IPS-NIHi7 (cell line): ENCODE measurements around the gene ARFGAP3.
A peak's percentile ranks its signal among the peaks of the same experiment; 100 is the strongest.

ENCODE experiments used
- DNase-seq: peaks from one replicate; pipeline ENCODE4 v3.0.0; 2012; ENCODE audit warnings: mixed read lengths; ENCODE audit errors: extremely low spot score

ARFGAP3 gene

DNA sequence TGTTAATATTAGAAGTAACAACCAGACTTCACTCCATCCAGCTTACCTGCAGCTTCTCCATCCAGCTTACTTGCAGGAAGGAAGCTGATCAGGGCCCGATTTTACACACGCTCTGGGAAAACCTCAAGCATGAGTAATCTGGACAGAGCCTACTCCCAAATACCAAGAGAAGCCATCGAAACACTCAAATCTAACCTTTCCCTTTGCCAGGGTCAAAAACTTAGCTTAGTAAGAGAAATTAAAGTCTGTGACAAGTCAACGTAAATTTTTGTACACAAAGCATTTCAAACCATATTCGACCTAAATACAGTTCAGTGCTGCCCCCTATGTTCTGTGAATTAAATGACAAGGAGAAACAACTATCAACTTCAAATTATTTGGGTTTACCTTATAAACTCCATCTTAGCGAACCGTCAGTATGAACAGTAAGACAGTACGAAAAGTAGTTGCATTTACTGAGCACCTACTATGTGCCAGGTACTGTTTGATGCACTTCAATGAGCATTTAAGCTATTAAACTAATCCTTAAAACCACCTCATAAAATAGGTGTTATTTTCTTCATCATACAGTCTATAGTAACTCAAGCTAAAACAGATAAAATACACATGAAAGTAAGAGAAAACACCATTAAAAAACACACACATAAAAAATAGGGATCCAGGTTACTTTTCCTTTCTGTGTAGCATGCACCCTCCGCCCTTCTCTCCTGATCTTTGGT lies 36.9 kb downstream of the ARFGAP3 start:
- no peak for DNase-seq

DNA sequence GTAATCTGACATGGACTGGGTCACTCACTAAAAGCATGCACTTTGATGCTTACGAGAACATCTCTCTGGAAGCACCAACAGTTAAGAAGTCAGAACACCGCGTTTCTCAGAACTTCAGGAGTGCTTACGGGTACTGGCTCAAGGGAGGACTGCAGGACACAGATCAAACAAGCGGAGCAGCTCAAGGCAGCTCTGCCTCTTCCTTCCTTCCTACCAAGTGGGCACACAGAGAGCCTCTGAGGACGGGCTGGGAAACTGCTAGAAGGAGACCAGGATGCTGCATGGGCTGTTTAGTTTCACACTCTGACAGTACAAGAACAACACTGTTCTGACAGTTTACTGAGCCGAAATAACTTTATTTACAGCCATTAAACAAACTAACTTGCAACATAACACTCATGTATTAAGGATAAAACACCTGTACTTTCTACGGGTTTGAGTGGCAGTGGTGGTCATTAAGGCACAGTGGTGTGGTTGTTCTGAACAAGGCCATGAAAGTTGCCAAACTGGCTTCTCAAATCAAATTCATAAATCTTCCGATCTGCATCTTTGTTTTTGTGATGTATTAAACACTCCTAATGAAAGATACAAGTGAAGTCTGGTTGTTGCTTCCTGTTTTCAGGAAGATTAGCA lies 37.5 kb downstream of the ARFGAP3 start:
- DNase-seq = no peak

DNA sequence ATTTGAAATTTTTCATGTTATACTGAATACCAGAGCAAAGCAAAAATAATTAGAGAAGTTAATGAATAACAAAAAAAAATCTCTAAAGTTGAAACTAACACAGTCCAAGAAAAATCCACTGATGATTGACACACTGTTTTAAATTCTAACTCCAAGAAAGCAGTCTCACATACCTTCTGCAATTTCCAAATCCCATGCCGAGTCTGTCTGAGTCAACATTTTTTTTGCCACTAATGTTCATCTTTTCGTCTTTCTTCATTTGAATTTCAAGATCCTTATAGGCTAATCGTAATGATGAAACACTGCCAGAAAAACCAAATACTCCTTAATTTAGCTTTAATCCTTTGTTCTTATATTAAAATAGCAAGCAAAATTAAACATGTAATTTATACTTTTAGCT lies 39.5 kb downstream of the ARFGAP3 start:
- DNase-seq = no peak

DNA sequence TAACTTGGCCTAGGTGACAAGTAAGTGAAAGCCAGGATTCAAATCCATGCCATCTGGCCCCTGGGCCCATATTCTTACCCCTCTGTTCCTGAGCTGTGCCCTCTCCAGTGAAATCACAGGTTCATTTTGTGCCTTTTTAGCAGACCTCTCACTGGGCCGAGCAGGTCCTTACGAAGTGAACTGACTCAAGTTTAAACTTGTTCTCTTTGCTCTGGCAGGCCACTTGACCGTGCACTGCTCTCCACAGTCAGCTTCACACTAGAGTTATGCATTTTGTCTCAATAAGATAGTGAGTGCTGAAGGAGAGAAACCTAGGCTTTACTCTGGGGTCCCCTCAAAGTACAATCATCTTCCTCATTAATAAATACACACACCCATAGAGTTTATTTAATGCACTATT lies 40.7 kb downstream of the ARFGAP3 start:
- no peak for DNase-seq

DNA sequence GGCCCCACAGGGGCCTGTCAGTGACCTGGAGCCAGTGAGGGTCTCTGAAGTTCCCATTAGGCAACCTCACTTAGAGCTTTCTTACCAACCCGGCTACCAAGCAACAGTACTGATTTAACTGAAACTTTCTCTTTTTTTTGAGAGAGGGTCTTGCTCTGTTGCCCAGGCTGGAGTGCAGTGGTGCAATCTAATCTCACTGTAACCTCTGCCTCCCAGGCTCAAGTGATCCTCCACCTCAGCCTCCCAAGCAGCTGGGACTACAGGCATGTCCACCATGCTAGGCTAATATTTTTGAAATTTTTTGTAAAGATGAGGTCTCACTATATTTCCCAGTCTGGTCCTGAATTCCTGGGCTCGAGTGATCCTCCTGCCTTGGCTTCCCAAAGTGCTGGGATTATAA lies 42.5 kb downstream of the ARFGAP3 start:
- DNase-seq = no peak

DNA sequence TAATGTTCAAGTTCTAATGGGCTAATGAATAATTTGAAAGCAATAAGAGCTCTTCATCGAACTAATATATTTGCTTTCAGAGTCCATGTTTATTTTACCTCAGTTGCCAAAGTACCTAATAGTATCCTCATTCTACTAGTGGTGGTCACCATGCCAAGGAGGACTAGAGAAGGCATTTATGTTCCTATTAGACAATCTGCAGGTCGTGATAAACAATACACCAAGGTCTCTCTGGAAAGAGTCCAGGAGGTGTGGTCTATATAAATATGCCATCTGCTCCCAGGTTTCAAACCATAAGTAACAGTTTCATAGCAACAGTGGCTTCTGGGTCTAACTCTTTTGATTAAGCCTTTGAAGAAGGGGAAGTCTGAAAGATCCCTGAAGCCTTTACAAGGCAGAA lies 42.9 kb downstream of the ARFGAP3 start:
- no peak for DNase-seq

DNA sequence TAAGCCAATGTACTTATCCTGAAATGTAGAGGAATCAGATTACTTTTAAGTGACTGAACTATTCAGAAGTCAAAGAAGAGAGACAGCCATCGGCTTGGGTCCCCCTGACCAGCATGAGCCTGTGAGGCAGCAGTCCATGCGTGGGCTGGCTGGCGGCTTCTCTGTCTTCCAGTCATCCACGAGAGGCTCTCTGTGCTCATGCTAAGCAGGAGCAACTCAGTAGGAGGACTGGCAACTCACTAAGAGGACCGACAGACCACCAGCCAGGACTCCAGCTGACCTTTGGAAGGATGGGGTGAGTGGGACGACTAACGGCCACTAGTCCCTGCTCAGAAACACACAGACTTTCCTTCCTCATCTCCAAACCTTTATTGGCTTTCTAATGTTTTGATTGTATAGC lies 43.6 kb downstream of the ARFGAP3 start:
- no peak for DNase-seq

DNA sequence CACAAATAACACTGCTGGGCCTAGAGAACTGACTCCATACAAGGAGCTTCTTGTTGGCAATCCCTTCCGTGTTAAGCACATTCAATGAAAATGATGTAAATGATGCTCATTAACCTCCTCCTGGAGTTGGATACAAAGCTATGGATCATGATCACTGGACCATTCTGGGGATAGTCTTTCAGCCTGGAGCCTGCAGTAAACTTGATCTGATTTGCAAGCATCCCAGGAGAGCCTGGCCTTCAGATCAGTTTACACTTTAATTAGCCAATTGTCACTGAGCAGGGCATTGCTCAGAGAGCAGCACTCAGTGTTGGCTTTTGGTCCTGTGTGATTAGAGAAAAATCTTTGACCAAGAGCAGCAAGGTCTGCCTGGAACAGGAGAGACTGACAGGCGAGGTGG lies 45.6 kb downstream of the ARFGAP3 start:
- peak; percentile 7 for DNase-seq

DNA sequence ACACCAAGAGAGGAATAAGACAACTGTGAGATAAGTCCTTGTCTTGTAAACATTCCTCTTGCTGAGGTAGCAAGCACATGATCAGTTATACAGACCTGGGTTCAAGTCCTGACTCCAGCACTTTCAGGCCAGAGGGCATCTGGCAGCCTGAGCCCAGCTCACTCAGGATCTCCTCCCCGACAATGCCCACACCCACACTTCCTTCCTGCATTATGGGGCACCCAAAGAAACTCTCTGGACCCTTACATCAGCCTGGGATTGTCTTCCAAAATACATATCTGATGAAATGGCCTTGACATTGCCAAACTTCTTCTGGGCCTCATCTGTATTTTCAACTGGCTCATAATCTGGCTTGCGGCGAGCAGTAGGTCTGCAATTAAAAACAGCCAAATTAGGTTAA lies 48.6 kb downstream of the ARFGAP3 start:
- no peak for DNase-seq

DNA sequence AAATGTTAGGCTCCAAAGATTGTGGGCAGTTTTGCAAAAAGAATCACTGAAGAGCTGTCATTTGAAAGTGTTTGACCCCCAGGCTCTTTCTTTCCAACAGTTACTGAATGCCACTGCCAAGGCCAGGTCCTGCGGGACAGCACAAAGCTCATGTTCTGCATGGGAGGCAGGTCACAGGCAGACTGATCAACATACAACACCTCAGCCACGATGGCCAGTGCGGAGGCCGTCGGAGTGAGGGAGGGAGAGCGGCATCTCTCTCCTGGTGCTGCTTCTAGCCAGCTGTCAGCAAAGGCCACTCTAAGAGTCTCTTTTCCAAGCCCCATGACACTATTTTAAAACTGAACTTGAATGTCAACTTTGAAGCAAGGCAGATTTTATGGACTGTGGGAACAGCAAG lies 49.9 kb downstream of the ARFGAP3 start:
- DNase-seq = no peak

DNA sequence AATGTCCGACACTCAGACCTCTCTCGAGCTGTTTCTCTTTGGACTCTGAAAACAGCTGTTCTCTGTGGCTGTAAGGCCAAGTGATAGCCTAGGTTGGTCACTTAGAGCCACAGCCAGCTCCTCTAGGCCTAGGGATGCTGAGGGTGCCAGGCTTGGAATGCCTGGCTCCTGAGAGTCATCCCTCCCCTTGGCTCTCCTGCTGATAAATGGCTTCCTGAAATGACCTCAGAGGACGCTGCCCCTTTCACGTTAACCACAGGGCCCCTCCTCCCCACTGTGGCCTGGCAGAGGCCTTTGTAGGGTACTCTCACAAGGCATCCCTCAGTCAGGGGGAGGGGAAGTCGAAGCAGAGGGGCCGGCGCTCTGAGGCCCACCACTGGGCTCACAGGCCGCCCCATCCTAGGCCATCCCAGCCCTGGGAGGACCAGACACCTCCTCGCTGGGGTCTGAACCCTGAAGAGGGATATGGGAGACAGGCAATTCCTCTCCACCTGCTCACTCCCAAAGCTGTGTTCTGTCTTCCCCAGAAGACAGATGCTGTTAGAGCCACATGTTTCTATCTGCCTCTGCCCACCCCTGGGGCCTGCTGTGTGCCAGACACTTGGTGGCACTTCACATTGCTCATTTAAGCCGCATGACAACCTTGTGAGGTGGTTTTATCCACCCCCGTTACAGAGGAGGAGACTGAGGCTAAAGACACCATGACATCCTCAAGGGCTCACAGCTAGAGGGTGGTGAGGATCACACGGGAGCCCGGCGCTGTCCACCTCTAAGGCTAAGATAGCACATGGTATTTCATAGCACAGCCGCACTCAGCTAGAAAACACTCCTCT lies 50.9 kb downstream of the ARFGAP3 start:
- peak; percentile 10 for DNase-seq

DNA sequence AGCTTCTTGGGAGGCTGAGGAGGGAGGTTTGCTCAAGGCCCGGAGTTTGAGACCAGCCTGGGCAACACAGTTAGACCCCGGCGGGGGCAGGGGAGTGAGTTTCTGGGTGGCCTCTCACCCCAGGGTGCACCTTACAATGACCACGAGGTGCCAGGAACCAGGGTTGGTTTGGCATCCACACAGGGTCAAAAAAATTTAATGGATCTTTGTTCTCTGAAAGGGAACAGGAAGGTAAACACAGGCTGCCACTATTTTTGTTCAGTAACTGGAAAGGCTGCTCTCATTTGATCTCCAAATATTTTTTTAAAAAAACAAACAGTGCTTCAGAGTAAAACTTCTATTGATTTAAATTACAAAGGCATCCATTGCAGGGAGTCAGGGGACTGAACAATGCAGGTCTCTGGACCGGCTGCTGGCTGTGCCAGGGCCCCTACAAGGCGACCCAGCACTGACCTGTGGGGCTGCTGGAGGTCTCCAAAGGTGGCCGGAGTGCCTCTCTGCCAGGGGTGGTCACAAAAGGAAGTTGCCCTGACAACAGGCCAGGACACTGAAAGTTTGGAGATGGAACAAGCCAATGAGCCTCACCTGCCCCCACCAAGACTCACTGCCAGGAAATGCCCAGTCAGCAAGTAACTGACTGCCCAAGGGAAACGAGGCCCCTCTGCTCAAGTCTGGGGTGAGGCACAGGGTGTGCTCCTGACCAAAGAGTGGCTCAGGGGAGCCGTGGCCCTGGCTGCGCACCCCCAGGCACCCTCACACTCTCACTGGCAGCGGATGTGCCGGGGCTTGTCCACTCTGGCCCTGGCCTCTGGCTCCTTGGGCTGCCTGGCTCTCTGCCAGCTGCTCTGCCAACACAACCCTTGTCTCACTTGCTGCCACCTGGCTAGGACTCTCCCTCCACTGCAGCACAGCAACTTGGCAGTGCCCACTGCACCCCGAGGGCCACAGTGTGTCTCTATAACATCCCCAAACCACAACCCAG lies 51.8 kb downstream of the ARFGAP3 start:
- DNase-seq = peak; percentile 13

DNA sequence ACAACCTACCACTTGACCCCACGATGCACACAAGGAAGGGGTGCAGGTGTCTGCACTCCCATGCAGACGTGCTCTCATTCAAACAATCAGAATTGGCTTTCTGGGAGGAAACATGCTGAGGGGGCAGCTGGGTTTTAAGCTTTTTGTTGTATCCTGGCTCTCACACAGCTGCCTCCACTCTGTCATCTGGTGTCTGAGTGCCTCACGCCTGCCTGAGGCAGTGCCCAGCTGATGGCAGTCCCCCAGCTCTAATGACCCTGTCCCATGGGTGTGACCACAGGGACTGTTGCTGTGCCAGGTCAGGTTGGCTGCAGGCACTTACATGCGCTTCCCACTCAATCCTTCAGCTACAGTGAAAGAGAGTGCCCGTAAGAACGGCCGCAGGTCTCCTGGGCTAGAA lies 53.7 kb downstream of the ARFGAP3 start:
- DNase-seq = peak; percentile 4

DNA sequence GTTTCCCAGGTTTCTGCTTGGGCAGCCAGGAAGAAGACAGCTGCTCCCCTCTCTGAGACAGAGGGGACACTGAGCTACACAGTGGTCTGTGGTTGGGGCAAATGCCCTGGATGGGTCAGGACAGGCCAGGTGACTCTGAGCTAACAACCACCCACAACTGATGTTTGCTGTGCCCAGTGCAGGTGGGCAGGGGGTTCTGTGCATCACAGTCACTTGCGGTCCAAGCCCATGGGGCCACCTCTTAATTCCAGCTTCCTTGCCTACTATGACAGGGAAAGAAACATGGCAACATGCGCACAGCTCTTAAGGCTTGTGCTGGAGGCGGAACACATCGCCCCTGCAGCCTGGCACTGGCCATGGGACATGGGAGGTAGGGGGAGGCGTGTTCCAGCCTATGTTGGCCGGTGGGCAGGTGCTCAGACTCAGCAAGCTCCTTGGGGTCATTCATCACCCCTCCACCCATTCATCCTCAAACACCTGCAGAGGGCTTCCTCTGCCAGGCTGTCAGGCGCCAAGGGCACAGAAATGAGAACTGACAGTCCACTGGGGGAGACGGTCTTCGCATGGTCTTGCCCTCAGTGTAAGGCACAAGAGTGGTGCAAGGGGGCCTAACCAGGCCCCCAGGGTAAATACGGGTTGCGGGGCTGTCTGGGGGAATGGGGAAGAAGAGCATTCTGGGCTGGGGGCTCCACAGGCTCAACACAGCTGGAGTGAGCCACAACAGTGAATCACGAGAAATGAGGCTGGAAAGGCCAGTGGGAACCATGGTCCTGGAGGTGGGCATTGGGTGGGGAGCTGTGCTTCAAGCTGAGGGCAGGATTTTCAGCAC lies 55.6 kb downstream of the ARFGAP3 start:
- no peak for DNase-seq

DNA sequence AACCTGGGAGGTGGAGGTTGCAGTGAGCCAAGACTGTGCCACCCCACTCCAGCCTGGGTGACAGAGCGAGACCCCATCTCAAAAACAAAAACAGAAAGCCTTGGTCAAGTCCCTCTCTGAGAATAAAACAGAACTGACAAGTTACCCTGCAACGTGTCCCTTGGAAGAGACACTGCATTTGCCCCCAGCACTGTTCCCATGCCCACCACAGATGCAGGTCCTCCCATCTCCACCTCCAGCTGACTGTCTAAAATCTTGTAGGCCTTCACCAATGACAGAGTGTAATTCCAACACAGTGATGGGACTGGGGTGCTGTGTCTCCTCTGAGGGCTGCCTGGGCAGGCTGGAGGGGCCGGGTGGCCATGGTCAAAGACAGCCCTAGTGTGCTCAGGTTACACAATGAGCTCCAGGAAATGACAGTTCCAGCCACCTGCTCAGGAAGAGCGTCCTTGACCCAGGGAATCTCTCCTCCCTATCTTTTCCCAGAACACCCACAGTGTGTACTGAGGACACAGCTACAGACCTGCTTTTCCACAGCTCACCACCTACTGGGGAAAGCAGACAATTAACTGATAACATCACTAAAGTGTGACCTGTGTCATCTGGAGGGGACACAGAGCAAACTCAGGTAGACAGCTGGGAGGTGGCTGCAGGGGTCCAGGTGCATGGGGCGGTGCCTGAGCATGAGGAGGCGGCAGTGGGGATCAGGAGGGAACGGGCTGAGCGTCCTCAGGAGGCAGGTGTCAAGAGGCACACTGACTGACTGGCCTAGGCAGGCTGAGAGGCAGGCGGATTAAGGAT lies 56.4 kb downstream of the ARFGAP3 start:
- DNase-seq = peak; percentile 24

DNA sequence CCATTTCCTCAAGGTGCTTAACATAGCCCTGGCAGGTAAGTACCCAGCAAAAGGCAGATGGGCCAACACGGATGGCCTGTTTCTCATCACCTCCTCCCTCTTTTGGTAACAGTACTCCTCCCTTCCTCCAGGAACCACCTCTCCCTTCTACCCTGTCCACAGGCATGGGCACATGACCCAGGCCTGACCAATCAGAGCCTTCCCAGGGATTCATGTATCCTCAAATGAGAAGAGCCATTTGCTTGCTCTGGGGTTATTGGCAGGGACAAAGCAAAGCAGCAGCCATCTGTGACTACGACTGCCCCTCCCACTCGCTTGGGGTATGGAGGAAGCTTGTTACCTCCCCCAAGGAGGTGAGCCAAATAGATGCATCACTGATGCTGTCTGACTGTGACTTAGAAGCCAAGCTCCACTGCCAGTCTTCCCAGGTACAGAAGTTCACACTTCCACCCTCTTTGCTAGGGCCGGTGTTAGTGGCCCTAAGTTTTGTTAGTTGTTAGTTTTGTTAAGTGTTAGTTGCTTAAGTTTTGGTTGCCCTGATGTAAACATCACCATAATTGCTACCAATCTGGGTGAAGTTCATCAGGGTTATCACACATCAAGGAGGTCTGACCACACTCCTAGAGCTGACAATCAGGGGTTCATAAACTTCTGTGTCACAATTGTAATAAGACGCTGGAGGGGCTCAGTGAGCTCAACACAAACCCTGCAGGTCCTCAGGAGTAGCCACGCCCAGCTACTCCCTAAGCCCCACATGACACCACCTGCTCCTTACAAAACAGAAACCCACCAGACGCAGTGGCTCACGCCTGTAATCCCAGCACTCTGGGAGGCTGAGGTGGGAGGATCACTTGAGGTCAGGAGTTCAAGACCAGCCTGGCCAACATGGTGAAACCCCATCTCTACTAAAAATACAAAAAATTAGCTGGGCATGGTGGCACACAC lies 57.3 kb downstream of the ARFGAP3 start:
- DNase-seq = peak; percentile 33

DNA sequence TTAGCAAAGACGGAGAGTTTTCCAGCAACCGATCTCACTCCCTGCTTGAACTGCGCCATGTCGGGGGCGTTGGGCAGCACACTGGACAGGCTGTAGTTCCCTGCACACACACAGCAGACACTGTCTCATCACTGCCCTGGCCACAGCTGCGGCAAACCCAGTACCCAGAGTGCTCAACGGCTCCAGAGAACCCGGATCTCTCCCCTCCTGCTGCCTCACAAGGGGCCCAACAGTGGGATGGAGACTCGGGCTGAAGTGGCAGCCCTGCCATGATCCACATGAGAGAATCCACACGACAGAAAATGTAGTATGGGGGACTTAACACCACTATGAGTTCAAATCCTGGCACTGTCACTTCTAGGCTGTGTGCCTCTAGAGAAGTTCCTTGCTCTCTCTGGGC lies 58.0 kb downstream of the ARFGAP3 start:
- no peak for DNase-seq

DNA sequence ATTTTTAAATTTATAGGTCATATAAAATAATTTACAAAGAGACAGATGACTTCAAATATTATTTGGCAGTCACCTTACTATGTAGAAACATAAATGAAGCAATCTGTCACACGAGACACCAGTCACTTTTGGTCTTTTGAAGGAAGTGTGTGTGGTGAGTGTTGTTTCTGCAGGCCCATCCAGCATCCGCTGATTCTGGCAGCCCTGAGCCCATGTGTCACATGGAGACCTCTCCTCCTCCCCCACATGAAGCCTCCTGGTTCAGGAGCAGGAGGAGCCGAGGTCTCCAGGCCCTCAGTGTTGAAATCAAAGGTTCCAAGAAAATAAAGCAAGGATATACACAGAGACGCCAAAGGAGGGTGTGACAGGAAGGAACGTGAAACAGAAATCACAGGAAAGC lies 60.1 kb downstream of the ARFGAP3 start:
- no peak for DNase-seq

DNA sequence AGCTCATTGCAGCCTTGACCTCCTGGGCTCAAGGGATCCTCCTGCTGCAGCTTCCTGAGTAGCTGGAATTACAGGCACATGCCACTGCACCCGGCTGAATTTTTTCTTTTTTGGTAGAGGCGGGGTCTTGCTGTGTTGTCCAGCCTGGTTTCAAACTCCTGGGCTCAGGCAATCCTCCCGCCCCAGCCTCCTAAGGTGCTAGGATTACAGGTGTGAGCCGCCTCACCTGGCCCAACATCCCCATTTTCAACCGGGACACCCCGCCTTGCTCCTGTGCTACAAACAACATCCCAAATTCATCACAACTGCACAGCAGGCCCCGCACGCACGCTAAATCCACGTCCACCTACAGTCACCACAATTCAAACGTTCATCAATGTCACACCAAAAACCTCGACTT lies 61.0 kb downstream of the ARFGAP3 start:
- DNase-seq = no peak
